ENCODE data around the gene CCDC172.

GRCh38 chr10:116324227-116324950 is at the start of gene CCDC172:
- TF ChIP-seq CTCF (IDR thresholded peaks at IDR 0.05) (no peak), EZH2phosphoT487 (IDR thresholded peaks at IDR 0.05) (no peak), EZH2 (IDR thresholded peaks at IDR 0.05) (no peak)
